ENCODE data around the gene PTP4A1. TPM values are rescaled to one million over a fixed set of nuclear protein-coding genes. Genes with fewer than 3 reads are reported as not detected.

The PTP4A1 gene
- total RNA-seq, 1 donor from 2014 or later = 108 TPM

GRCh38 chr6:63589952-63590411 lies 17.7 kb downstream of the PTP4A1 start:
- no peak for DNase-seq (ENCODE audit: low spot score)
- TF ChIP-seq, protein P1, sequence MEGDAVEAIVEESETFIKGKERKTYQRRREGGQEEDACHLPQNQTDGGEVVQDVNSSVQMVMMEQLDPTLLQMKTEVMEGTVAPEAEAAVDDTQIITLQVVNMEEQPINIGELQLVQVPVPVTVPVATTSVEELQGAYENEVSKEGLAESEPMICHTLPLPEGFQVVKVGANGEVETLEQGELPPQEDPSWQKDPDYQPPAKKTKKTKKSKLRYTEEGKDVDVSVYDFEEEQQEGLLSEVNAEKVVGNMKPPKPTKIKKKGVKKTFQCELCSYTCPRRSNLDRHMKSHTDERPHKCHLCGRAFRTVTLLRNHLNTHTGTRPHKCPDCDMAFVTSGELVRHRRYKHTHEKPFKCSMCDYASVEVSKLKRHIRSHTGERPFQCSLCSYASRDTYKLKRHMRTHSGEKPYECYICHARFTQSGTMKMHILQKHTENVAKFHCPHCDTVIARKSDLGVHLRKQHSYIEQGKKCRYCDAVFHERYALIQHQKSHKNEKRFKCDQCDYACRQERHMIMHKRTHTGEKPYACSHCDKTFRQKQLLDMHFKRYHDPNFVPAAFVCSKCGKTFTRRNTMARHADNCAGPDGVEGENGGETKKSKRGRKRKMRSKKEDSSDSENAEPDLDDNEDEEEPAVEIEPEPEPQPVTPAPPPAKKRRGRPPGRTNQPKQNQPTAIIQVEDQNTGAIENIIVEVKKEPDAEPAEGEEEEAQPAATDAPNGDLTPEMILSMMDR (IDR thresholded peaks at IDR 0.05) = no peak
- Mint-ChIP-seq H3K27ac (ENCODE audit: unreplicated experiment) (no peak overlapping the region), H3K27me3 (ENCODE audit: low read depth) (no peaks in the 10 kb centered on the region), H3K36me3 (ENCODE audit: low read depth) (no peaks in the 10 kb centered on the region), H3K4me1 (ENCODE audit: low read depth) (no peaks in the 10 kb centered on the region), H3K9me3 (ENCODE audit: low read depth) (no peaks in the 10 kb centered on the region), H3K4me3 (ENCODE audit: unreplicated experiment) (no peak overlapping the region)

DNA sequence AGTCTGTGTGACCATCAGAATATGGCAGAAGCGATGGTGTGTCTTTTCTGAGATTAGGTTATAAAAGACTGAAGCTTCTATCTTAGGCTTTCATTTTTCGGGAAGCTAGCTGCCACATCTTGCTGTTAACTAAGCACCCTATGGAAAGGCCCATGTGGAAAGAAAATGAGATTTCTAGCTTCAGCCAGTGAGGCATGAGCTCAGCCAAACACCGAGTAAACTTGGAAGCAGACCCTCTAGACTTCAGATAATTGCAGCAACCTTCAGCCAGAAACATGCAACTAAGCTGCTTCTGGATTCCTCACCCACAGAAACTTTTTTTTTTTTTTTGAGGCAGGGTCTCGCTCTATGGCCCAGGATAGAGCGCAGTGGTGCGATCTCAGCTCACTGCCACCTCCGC lies 20.6 kb downstream of the PTP4A1 start:
- no peaks in the 10 kb centered on the region for H3K27me3 Mint-ChIP-seq (ENCODE audit: low read depth)
- H3K36me3 Mint-ChIP-seq (ENCODE audit: low read depth) = no peaks in the 10 kb centered on the region
- DNase-seq (ENCODE audit: low spot score) = no peak
- no peaks in the 10 kb centered on the region for H3K9me3 Mint-ChIP-seq (ENCODE audit: low read depth)
- TF ChIP-seq, protein P1 (IDR thresholded peaks at IDR 0.05) = no peak
- H3K4me3 Mint-ChIP-seq (ENCODE audit: unreplicated experiment) = no peak overlapping the region
- H3K4me1 Mint-ChIP-seq (ENCODE audit: low read depth) = peaks cover 4% of the 10 kb centered on the region
- H3K27ac Mint-ChIP-seq (ENCODE audit: unreplicated experiment) = no peak overlapping the region

- Mint-ChIP-seq H3K9me3 (ENCODE audit: low read depth) (no peaks in the 10 kb centered on the region), H3K27me3 (ENCODE audit: low read depth) (no peaks in the 10 kb centered on the region), H3K27ac (ENCODE audit: unreplicated experiment) (peak overlapping the region; percentile 3), H3K36me3 (ENCODE audit: low read depth) (no peaks in the 10 kb centered on the region), H3K4me1 (ENCODE audit: low read depth) (peaks cover 9% of the 10 kb centered on the region), H3K4me3 (ENCODE audit: unreplicated experiment) (peak overlapping the region; percentile 88)
- DNase-seq (ENCODE audit: low spot score) = no peak
- TF ChIP-seq, protein P1 (IDR thresholded peaks at IDR 0.05) = no peak
Measured at GRCh38 chr6:63597141-63598048, 25.1 kb downstream of the PTP4A1 start.

DNA sequence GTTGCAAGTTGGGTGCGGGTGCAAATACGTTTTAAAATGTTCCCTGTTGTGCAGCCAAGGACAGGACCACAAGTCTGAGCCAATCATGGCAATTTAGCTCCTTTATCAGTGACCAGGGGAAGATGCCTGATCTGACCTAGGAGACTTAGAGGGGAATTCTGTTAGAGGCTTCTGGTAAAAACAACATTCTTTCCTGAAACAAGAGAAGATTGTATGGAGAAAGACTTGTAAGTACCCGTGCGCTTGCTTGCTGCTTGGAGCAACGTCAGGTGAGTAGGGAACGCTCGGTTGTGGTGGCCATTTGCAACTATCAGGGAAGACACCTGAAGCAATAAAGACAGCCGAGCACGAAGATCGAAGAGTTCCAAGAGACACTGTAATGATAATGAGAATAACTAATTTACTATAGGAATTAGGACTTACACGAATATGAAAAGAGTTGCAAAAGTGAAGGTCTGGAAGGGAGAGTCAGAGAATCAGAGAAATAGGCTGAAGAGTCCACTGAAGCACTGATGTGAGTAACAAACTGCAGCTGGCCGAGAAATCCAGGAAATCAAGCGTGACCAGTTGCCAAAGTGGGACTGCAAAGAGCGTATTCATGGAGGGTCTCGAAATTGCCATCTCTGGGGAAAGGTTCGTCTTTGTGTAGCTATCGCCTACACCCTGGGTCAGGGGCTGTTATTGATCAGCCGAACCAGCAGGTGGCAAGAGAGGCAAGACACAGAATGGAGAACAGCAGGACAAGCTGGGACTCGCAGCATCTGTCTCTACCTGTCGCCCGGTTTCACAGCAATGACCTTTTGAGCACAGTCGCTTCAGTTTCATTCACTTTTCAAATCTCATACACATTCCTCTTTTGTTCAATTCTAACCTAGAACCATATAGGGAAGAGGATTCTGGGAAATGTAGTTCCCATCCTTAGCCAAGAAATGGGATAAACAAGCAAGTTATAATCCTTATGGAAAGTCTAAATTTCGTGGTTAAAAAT lies 26.1 kb downstream of the PTP4A1 start:
- Mint-ChIP-seq H3K27me3 (ENCODE audit: low read depth) (no peaks in the 10 kb centered on the region), H3K4me1 (ENCODE audit: low read depth) (peaks cover 9% of the 10 kb centered on the region), H3K4me3 (ENCODE audit: unreplicated experiment) (peak overlapping the region; percentile 88), H3K36me3 (ENCODE audit: low read depth) (no peaks in the 10 kb centered on the region), H3K9me3 (ENCODE audit: low read depth) (no peaks in the 10 kb centered on the region), H3K27ac (ENCODE audit: unreplicated experiment) (peak overlapping the region; percentile 3)
- DNase-seq (ENCODE audit: low spot score) = no peak
- TF ChIP-seq, protein P1 (IDR thresholded peaks at IDR 0.05) = peak; percentile 98

GRCh38 chr6:63599243-63599642 lies 27.0 kb downstream of the PTP4A1 start:
- peaks cover 9% of the 10 kb centered on the region for H3K4me1 Mint-ChIP-seq (ENCODE audit: low read depth)
- H3K27ac Mint-ChIP-seq (ENCODE audit: unreplicated experiment) = no peak overlapping the region
- H3K9me3 Mint-ChIP-seq (ENCODE audit: low read depth) = no peaks in the 10 kb centered on the region
- TF ChIP-seq, protein P1 (IDR thresholded peaks at IDR 0.05) = no peak
- H3K4me3 Mint-ChIP-seq (ENCODE audit: unreplicated experiment) = peak overlapping the region; percentile 88
- H3K36me3 Mint-ChIP-seq (ENCODE audit: low read depth) = no peaks in the 10 kb centered on the region
- no peaks in the 10 kb centered on the region for H3K27me3 Mint-ChIP-seq (ENCODE audit: low read depth)
- DNase-seq (ENCODE audit: low spot score) = no peak
